GM10847 (cell line): Measurements from ENCODE around the gene EIF2S2.
A peak's percentile ranks its signal among the peaks of the same experiment; 100 is the strongest.

ENCODE experiments used
- POLR2A ChIP-seq: IDR thresholded peaks from 2 replicates; pipeline ENCODE4 v1.6.1; 2011; ENCODE audit not compliant: insufficient read length; ENCODE audit errors: extremely low read depth

Gene EIF2S2

GRCh38 chr20:34111702-34112599, at the start of gene EIF2S2:
TSS of gene EIF2S2 (minus strand) at chr20:34112243. CDS start at chr20:34112110, 133 bp downstream.
- TF ChIP-seq POLR2A, result peak; percentile 84

GRCh38 chr20:34155836-34156235, 43.8 kb upstream of the EIF2S2 start:
- TF ChIP-seq POLR2A, result no peak

GRCh38 chr20:34150306-34151000, 38.4 kb upstream of the EIF2S2 start:
- TF ChIP-seq POLR2A, result no peak

- no peak for TF ChIP-seq POLR2A
Measured at GRCh38 chr20:34145280-34145819, 33.3 kb upstream of the EIF2S2 start.

GRCh38 chr20:34143951-34144350, 31.9 kb upstream of the EIF2S2 start:
- TF ChIP-seq POLR2A, result no peak

- TF ChIP-seq POLR2A, result no peak
Measured at GRCh38 chr20:34142121-34142520, 30.1 kb upstream of the EIF2S2 start.

- no peak for TF ChIP-seq POLR2A
Measured at GRCh38 chr20:34141293-34141692, 29.2 kb upstream of the EIF2S2 start.

GRCh38 chr20:34131491-34131890, 19.4 kb upstream of the EIF2S2 start:
- no peak for TF ChIP-seq POLR2A

- no peak for TF ChIP-seq POLR2A
Measured at GRCh38 chr20:34129518-34130162, 17.6 kb upstream of the EIF2S2 start.

GRCh38 chr20:34127792-34128191, 15.7 kb upstream of the EIF2S2 start:
- TF ChIP-seq POLR2A, result no peak

GRCh38 chr20:34124469-34125249, 12.6 kb upstream of the EIF2S2 start:
- TF ChIP-seq POLR2A, result no peak

- TF ChIP-seq POLR2A, result no peak
Measured at GRCh38 chr20:34123309-34123708, 11.3 kb upstream of the EIF2S2 start.

- no peak for TF ChIP-seq POLR2A
Measured at GRCh38 chr20:34122274-34122980, 10.4 kb upstream of the EIF2S2 start.

- TF ChIP-seq POLR2A, result no peak
Measured at GRCh38 chr20:34120213-34120612, 8.2 kb upstream of the EIF2S2 start.
